B cell (primary cell): Measurements from ENCODE around the gene PAK3. TPM values are rescaled to one million over a fixed set of nuclear protein-coding genes. Genes with fewer than 3 reads are reported as not detected.

Experiments
- ATAC-seq: fragments of 200-7000 bp; cut with Tn5 transposase; one replicate; pipeline ENCODE4 v1.10.0; 2021; ENCODE audit warnings: low read depth, mild to moderate bottlenecking, moderate number of reproducible peaks, moderate library complexity
- CTCF ChIA-PET: fragments of 350-600 bp; sonication (Branson Sonifier 250); formaldehyde crosslinking; loops from one replicate; lab custom pipeline; 2021; ENCODE audit warnings: antibody characterized with exemption, inconsistent platforms; lab: Charles Lee
- POLR2A ChIA-PET: fragments of 350-600 bp; sonication (Branson Sonifier 250); formaldehyde crosslinking; loops from one replicate; lab custom pipeline; 2021; ENCODE audit warnings: antibody characterized with exemption; lab: Charles Lee
- DNase-seq: peaks from one replicate; pipeline ENCODE4 v3.0.0; 2013
- H2AFZ ChIP-seq: 2 replicates; pipeline ENCODE4 v1.6.1; 2012; ENCODE audit warnings: mild to moderate bottlenecking, low read depth, low read length; ENCODE audit not compliant: insufficient read depth, poor library complexity, severe bottlenecking
- H3K27ac ChIP-seq, 2 donors: 1 replicate in 1 of 2; 2 replicates in 1 of 2; pipeline ENCODE4 v1.5.1; 2012 to 2013; ENCODE audit warnings: low read length in 2 of 2, mild to moderate bottlenecking in 2 of 2, moderate library complexity in 1 of 2
- H3K27me3 ChIP-seq, 4 experiments: fragments of 200-600 bp in 1 of 4; sonication (generic) in 1 of 4; replicated peaks in 1 of 4; 1 replicate in 2 of 4; 2 replicates in 2 of 4; pipeline versions ENCODE4 v1.6.1 to v1.7.0; 2013 to 2016; ENCODE audit warnings: low read length in 3 of 4, mild to moderate bottlenecking in 2 of 4, mixed read lengths in 1 of 4, moderate library complexity in 1 of 4; ENCODE audit not compliant: insufficient read depth in 4 of 4, control insufficient read depth in 3 of 4; ENCODE audit errors: control extremely low read depth in 1 of 4
- H3K36me3 ChIP-seq, 2 experiments: replicated peaks in 1 of 2; 1 replicate in 1 of 2; 2 replicates in 1 of 2; pipeline versions ENCODE4 v1.6.1 to v1.7.1; 2013; ENCODE audit warnings: low read length in 1 of 2; ENCODE audit not compliant: insufficient read depth in 2 of 2, control insufficient read depth in 1 of 2; ENCODE audit errors: control extremely low read depth in 1 of 2, extremely low read depth in 1 of 2
- H3K4me1 ChIP-seq, 2 donors: fragments of 200-600 bp in 1 of 2; sonication (generic) in 1 of 2; 1 replicate in 1 of 2; 2 replicates in 1 of 2; pipeline versions ENCODE4 v1.5.1 to v1.6.1; 2013 to 2017; ENCODE audit warnings: low read length in 2 of 2; ENCODE audit not compliant: control insufficient read depth in 2 of 2, insufficient read depth in 2 of 2
- H3K4me2 ChIP-seq: replicated peaks from 2 replicates; pipeline ENCODE3; 2012; ENCODE audit warnings: mild to moderate bottlenecking, low read depth, low read length; ENCODE audit not compliant: poor library complexity, severe bottlenecking
- H3K4me3 ChIP-seq, 5 experiments: fragments of 200-600 bp in 1 of 5; sonication (generic) in 1 of 5; 1 replicate in 3 of 5; 2 replicates in 2 of 5; pipeline versions ENCODE4 v1.5.1 to v1.7.0; 2011 to 2016; ENCODE audit warnings: low read length in 4 of 5, mild to moderate bottlenecking in 4 of 5, low read depth in 2 of 5, control low read depth in 1 of 5, moderate library complexity in 1 of 5; ENCODE audit not compliant: insufficient read depth in 1 of 5; ENCODE audit errors: control extremely low read depth in 1 of 5, extremely low read depth in 1 of 5
- H3K79me2 ChIP-seq: fragments of 200-600 bp; sonication (generic); one replicate; pipeline ENCODE4 v1.6.0; 2016; ENCODE audit warnings: low read length; ENCODE audit not compliant: control insufficient read depth, insufficient read depth
- H3K9ac ChIP-seq: fragments of 200-600 bp; sonication (generic); 2 replicates; pipeline ENCODE4 v1.6.1; 2017; ENCODE audit warnings: mild to moderate bottlenecking, low read length, moderate library complexity
- H3K9me3 ChIP-seq, 3 donors: one replicate each; pipeline versions ENCODE4 v1.6.1 to v1.7.1; 2013; ENCODE audit warnings: low read length in 2 of 3; ENCODE audit not compliant: control insufficient read depth in 2 of 3, insufficient read depth in 1 of 3; ENCODE audit errors: control extremely low read depth in 1 of 3
- H4K20me1 ChIP-seq: 2 replicates; pipeline ENCODE4 v1.6.0; 2012; ENCODE audit warnings: mild to moderate bottlenecking, low read length; ENCODE audit not compliant: insufficient read depth, control insufficient read depth, poor library complexity, severe bottlenecking
- H3K27ac Mint-ChIP-seq: one replicate; pipeline ENCODE4 v1.8.0; 2021; ENCODE audit warnings: mixed read lengths
- H3K27me3 Mint-ChIP-seq: one replicate; pipeline ENCODE4 v1.8.0; 2021; ENCODE audit warnings: mixed read lengths
- H3K4me1 Mint-ChIP-seq: one replicate; pipeline ENCODE4 v1.8.0; 2021; ENCODE audit warnings: mixed read lengths
- H3K4me3 Mint-ChIP-seq: one replicate; pipeline ENCODE4 v1.8.0; 2021; ENCODE audit warnings: mixed read lengths
- H3K9me3 Mint-ChIP-seq: one replicate; pipeline ENCODE4 v1.8.0; 2022; ENCODE audit warnings: mixed read lengths; ENCODE audit not compliant: insufficient read depth
- CTCF ChIP-seq: fragments of 200-600 bp; IDR thresholded peaks from one replicate; pipeline ENCODE4 v1.8.0; 2022; ENCODE audit warnings: antibody characterized with exemption, mild to moderate bottlenecking
- EZH2 ChIP-seq: IDR thresholded peaks from 2 replicates; pipeline ENCODE4 v1.6.1; 2012; ENCODE audit warnings: borderline replicate concordance, low read depth, mild to moderate bottlenecking, moderate library complexity, low read length; ENCODE audit not compliant: insufficient read depth, poor library complexity, severe bottlenecking
- WGBS: methylation state at CpG from one replicate; pipeline ENCODE4 v1.1.5; 2013; ENCODE audit warnings: missing lambda C conversion rate; ENCODE audit not compliant: insufficient coverage; 5-methylcytosine and 5-hydroxymethylcytosine counted together
- intact Hi-C: fragments of 100-400 bp; cut with micrococcal nuclease; formaldehyde crosslinking; loops from one replicate; pipeline ENCODE4 v1.10.0; 2022
- polyA plus RNA-seq: library from polyadenylated mRNA; depleted of rRNA; stranded (reverse); fragments of >200 nt; gene quantifications from 2 replicates; pipeline ENCODE4 v1.2.3, GENCODE V29; 2012
- total RNA-seq, 2 donors: library from RNA; stranded (reverse); fragments of 120-200 nt in 1 of 2; gene quantifications; 1 replicate in 1 of 2; 2 replicates in 1 of 2; pipeline versions ENCODE4 v1.2.3 to v1.2.4, GENCODE V29; 2013 to 2022

Gene PAK3
- total and polyA plus RNA-seq, 2 donors (not counting 1 experiment from before 2014, with no cell fraction given): 0.17 TPM; not detected in 1

- Histone ChIP-seq H3K27ac (no peak overlapping the region), H3K9ac (no peak overlapping the region), H3K36me3 (no peaks in the 10 kb centered on the region), H3K4me1 (no peaks in the 10 kb centered on the region), H4K20me1 (no peaks in the 10 kb centered on the region), H3K79me2 (no peaks in the 10 kb centered on the region), H3K27me3 (no peaks in the 10 kb centered on the region), H2AFZ (no peak overlapping the region), H3K4me3 (no peak overlapping the region), H3K9me3 (no peaks in the 10 kb centered on the region), H3K4me2 (no peak overlapping the region)
- ChIA-PET CTCF (no interaction called here), POLR2A (no interaction called here)
- Mint-ChIP-seq H3K27me3 (no peaks in the 10 kb centered on the region), H3K27ac (no peak overlapping the region), H3K4me1 (no peaks in the 10 kb centered on the region), H3K4me3 (no peak overlapping the region), H3K9me3 (no peaks in the 10 kb centered on the region)
- intact Hi-C loops: no loop called here
- ATAC-seq (no peak), DNase-seq (no peak)
- TF ChIP-seq EZH2 (no peak), CTCF (no peak)
Observed at GRCh38 chrX:111145878-111146277, 49.9 kb downstream of the PAK3 start.

- ChIA-PET POLR2A (no interaction called here), CTCF (no interaction called here)
- no peak for DNase-seq
- no peak overlapping the region for H2AFZ ChIP-seq
- no peaks in the 10 kb centered on the region for H3K36me3 ChIP-seq
- no peaks in the 10 kb centered on the region for H3K79me2 ChIP-seq
- no peaks in the 10 kb centered on the region for H3K27me3 Mint-ChIP-seq
- H3K4me3 ChIP-seq: no peak overlapping the region
- WGBS: 100% methylated on average over 1 of the region's 3 CpGs
- no peaks in the 10 kb centered on the region for H3K9me3 ChIP-seq
- no peaks in the 10 kb centered on the region for H3K4me1 ChIP-seq
- no peaks in the 10 kb centered on the region for H3K9me3 Mint-ChIP-seq
- no peaks in the 10 kb centered on the region for H4K20me1 ChIP-seq
- ATAC-seq: no peak
- H3K9ac ChIP-seq: no peak overlapping the region
- H3K27ac Mint-ChIP-seq: no peak overlapping the region
- no peak overlapping the region for H3K27ac ChIP-seq
- no peaks in the 10 kb centered on the region for H3K4me1 Mint-ChIP-seq
- no peak for TF ChIP-seq EZH2
- no peak for TF ChIP-seq CTCF
- intact Hi-C loops: no loop called here
- no peaks in the 10 kb centered on the region for H3K27me3 ChIP-seq
- H3K4me3 Mint-ChIP-seq: no peak overlapping the region
- H3K4me2 ChIP-seq: no peak overlapping the region
Observed at GRCh38 chrX:111151764-111152163, 55.8 kb downstream of the PAK3 start.
